SK-MEL-5 (cell line): Measurements from ENCODE around the gene BOC. TPM values are rescaled to one million over a fixed set of nuclear protein-coding genes. Genes with fewer than 3 reads are reported as not detected.
A peak's percentile ranks its signal among the peaks of the same experiment; 100 is the strongest.

ENCODE experiments used
- DNase-seq: peaks from one replicate; pipeline ENCODE4 v3.0.0-alpha.2; 2016; ENCODE audit warnings: low read depth, low spot score
- in situ Hi-C: cut with HindIII; loops from 2 replicates; pipeline ENCODE4 v1.10.0; 2016; ENCODE audit warnings: low sequenced_read_pairs, high pct_unique_total_duplicates, low pct_unique_long_range_greater_than_20kb
- total RNA-seq: library from RNA; depleted of rRNA; stranded (reverse); fragments of >200 nt; shearing (Covaris generic); gene quantifications from 2 replicates; pipeline ENCODE4 v1.2.3, GENCODE V29; 2014

Gene BOC
- total RNA-seq, 1 experiment from 2014 or later: 0.05 TPM

- in situ Hi-C loops: no loop called here
- no peak for DNase-seq
Observed at GRCh38 chr3:113179235-113179824, 32.0 kb upstream of the BOC start.

- in situ Hi-C loops: no loop called here
- no peak for DNase-seq
Observed at GRCh38 chr3:113183748-113184661, 27.4 kb upstream of the BOC start.

DNA sequence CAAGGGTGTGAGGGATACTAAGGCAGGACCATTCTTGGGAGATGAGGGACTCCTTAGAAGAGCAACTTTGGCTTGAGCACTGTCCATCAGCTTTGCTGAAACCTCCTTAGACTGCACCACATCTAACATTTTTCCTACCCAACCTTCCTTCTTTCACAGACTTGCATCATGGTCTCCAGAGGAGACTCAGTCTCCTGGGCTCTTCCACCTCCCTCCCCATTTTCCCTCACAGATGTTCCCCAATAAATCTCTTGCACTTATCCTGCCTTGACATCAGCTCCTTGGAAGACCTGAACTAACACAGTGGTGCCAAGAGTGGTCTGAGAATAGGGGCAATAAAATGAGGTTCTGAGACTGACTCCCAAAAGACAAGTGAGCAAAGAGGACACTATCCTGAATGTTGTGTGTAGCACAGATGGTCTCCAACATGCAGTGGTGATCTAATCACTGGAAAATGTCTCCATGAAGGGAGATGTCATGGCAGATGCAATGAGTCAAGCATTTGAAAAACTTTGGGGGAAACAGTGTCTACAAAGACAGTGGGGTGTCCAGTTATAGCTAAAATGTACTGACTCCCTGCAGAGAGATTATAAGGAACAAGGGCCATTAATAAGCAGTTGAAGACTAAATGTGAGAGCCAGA lies 26.0 kb upstream of the BOC start:
- DNase-seq: no peak
- in situ Hi-C loops: no loop called here

- in situ Hi-C loops: no loop called here
- no peak for DNase-seq
Observed at GRCh38 chr3:113186566-113186965, 24.8 kb upstream of the BOC start.

DNA sequence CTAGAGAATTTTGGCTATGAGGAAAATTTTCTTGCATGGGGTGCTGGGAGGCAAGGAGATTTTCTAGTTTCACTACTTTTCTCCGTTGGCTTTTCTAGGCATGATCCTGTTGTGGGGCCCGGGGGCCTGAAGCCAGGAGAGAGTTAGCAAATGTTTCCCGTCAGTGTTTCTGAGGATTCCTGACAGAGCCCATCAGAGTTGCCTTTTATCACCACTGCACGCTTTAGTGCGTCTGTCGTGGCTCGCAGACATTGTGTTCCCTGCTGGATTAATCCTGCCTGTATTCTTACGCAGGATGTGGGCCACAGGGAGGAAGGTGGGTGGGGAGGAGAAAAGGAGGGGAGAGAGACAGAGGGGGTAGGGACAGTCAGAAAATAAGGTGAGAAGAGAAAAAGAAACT lies 18.1 kb upstream of the BOC start:
- DNase-seq: no peak
- in situ Hi-C loops: no loop called here

DNA sequence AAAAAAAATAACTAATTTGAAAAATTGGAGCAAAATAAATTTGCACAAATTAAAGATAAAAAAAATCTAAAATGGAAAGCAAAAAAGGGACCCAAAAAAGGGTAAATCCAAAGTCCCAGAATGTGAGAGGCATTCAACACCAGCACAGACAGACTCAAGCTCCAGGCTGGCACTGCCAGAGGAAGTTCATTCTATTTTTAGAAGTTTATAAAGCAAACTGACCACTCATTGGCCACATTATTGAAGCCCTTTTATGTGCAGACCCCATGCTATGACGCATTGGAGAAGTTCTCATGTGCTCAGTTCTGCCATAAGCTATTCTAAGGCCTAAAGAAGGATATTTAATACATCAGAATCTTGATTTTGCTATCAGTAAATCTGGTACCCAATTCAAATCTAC lies 17.6 kb upstream of the BOC start:
- DNase-seq: peak; percentile 7
- in situ Hi-C loops: no loop called here

DNA sequence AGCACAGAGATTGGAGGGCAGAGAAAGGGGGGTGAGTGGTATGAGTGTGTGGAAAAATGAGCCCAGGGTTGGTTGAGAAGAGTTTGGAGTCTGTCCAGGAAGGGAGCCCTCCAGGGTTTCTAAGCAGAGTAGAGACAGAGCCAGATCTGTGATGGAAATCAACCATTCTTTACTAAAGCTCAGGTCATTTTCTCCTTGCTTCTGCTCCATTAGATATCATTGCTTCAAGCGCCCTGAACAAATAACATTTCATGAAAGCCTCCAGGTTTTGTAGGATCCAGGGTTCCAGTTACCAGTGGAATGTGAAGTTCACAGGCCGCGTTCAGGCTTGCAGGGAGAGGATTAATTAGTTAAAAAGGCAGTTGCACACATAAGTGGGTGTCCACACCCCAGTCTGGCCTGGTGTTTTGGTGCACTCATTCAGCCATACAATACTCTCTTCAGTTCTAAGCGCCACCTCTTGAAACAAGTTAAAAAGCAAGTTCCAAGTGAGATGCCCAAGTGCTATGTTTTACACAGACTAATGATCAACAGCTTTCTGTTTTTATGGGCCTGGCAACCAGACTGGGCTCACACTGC lies 16.4 kb upstream of the BOC start:
- no peak for DNase-seq
- in situ Hi-C loops: no loop called here

- in situ Hi-C loops: no loop called here
- no peak for DNase-seq
Observed at GRCh38 chr3:113200351-113200750, 11.0 kb upstream of the BOC start.

GRCh38 chr3:113200946-113201345 lies 10.4 kb upstream of the BOC start:
- no peak for DNase-seq
- in situ Hi-C loops: no loop called here

GRCh38 chr3:113204371-113204770 lies 7.0 kb upstream of the BOC start:
- in situ Hi-C loops: no loop called here
- no peak for DNase-seq

GRCh38 chr3:113205481-113205880 lies 5.9 kb upstream of the BOC start:
- in situ Hi-C loops: no loop called here
- no peak for DNase-seq

DNA sequence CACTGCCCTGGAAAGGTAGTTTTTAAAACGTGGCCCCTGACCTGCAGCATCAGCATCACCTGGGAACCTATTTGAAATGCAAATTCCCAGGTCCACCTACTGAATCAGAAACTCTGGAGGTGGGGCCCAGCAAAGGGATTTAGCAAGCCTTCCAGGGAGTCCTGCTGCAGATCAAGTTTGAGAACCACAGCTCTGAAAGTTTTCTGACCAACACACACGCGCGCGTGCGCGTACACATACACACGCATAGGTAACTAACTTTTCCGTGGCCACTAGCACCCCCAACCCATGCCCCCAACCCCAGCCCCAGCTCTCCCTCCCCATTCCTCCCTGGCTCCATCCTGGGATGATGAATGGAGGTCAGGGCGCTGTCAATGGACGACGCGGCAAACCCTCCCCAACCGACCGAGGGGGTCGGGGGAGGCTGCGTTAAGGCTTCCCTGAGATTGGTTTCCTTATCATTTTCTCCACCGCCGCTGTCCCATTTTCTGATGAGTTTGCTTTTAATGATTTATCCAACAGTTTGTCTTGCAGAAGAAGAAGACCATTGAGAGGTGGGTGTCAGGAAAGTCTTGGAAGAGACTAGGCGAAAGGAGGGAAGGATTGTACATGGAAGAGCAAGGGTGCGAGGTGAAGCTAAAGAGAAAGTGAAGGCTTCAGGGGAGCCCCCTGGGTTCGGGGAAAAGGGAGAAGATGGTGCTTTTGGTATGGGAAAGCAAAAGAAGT lies 590 bp upstream of the BOC start:
- in situ Hi-C loops: no loop called here
- DNase-seq: no peak

- in situ Hi-C loops: no loop called here
- no peak for DNase-seq
Observed at GRCh38 chr3:113212150-113212843, 940 bp downstream of the BOC start.

- in situ Hi-C loops: no loop called here
Observed at GRCh38 chr3:113212844-113213375, 1.6 kb downstream of the BOC start.

GRCh38 chr3:113213896-113214587 lies 2.7 kb downstream of the BOC start:
- in situ Hi-C loops: no loop called here
- no peak for DNase-seq

More at GRCh38 chr3:113212844-113213375, 1.6 kb downstream of the BOC start:
- no peak for DNase-seq

GRCh38 chr3:113214917-113215595 lies 3.7 kb downstream of the BOC start:
- no peak for DNase-seq
- in situ Hi-C loops: no loop called here
